ENCODE measurements around the gene ATG16L2.
"Not testable (repeated sequence)": the region's sequence is repeated elsewhere in the genome, so short reads cannot be mapped to it uniquely, and the experiment has no call there.

ATG16L2 gene

DNA sequence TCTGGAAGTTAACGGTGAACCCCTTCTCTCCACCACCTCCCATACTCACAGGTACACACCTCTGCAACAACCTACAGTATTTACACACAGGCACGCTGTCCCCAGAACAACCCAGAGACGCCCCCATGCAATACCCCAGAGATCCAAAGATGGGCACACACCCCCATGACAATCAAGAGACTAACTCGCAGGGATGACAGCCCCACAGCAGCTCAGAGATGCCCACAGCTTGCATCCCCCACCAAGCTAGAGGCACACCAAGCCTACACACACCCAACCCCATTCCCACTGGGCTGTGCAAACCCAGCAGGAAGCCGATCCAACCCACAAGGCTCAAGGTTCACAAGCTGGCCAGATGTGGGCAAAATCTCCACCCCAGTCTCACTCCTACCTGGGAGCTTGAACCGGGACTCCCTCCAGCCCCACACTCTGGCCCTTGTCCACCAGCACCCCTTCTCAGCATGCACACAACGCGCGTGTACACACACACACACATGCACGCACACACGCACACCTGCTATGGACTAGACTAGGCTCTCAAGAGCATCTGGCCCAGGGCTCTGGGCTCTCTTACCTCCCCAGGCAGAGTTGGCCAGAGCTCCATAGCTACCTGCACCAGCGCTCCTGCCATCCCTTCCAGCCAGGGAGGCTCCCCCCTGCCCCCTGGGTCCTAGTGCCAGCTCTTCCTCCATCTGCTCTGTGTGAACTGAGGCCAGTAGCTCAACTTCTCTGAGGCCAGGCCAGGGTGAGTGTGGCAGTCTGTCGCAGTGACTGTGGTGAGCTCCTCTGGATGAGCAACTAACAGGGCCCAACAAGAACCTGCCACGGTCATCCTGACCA, 31.9 kb upstream of the ATG16L2 start:
- peak; percentile 69 to 82 for DNase-seq (ENCODE audit: low read depth in 1 of 2, low spot score in 1 of 2)
- no peak for TF ChIP-seq JUND (IDR thresholded peaks at IDR 0.05; ENCODE audit: low read depth)
- in situ Hi-C loops (cut with HindIII; ENCODE audit: low pct_unique_long_range_greater_than_20kb, low sequenced_read_pairs): no loop called here

GRCh38 chr11:72783144-72783905, 30.9 kb upstream of the ATG16L2 start:
- no peak for DNase-seq (ENCODE audit: low read depth in 1 of 2, low spot score in 1 of 2)
- in situ Hi-C loops (cut with HindIII; ENCODE audit: low pct_unique_long_range_greater_than_20kb, low sequenced_read_pairs): no loop called here
- no peak for TF ChIP-seq JUND (IDR thresholded peaks at IDR 0.05; ENCODE audit: low read depth)

DNA sequence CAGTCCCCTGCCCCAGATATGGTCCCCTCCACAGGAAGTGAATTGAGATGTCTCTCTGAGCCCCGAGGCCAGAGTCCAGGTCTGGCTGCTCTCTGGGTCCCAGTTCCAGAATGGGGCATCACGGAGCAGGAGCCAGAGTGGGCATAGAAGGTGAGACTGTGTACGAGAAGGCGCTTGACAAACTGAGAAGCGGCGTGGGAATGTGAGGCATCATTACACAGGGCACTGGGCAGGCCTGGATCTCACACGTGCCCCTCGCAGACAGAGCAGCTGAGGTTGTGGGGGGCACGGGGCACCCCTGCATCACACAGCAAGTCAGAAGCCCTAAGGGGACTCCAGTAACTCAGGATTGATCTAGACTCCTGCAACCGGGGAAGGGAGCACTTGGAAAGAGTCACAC, 29.5 kb upstream of the ATG16L2 start:
- in situ Hi-C loops (cut with HindIII; ENCODE audit: low pct_unique_long_range_greater_than_20kb, low sequenced_read_pairs): no loop called here
- no peak for TF ChIP-seq JUND (IDR thresholded peaks at IDR 0.05; ENCODE audit: low read depth)
- no peak for DNase-seq (ENCODE audit: low read depth in 1 of 2, low spot score in 1 of 2)

- DNase-seq (ENCODE audit: low read depth in 1 of 2, low spot score in 1 of 2): peak; percentile 70 to 96
- no peak for TF ChIP-seq JUND (IDR thresholded peaks at IDR 0.05; ENCODE audit: low read depth)
- in situ Hi-C loops (cut with HindIII; ENCODE audit: low pct_unique_long_range_greater_than_20kb, low sequenced_read_pairs): no loop called here
Observed at GRCh38 chr11:72786305-72787215, 27.7 kb upstream of the ATG16L2 start.

- in situ Hi-C loops (cut with HindIII; ENCODE audit: low pct_unique_long_range_greater_than_20kb, low sequenced_read_pairs): no loop called here
- DNase-seq (ENCODE audit: low read depth in 1 of 2, low spot score in 1 of 2): peak in 1 of 2 experiments; percentile 85
- no peak for TF ChIP-seq JUND (IDR thresholded peaks at IDR 0.05; ENCODE audit: low read depth)
Observed at GRCh38 chr11:72787216-72788104, 26.8 kb upstream of the ATG16L2 start.

DNA sequence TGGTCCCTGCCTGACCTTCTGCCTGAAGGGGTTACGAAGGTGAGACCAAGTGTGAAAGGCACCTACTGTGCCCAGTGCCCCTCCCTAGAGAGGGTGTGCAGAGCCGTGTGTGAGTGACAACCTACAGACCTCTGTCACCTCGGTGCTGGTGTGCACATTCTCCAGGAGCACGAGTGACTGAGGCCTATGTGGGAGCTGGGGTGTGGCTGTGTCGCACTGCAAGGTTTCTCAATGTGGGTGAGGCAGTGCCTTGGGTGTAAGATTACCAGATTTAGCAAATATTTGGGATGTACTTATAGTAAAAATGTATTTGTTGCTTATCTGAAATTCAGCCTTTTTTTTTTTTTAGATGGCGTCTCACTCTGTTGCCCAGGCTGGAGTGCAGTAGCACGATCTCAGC, 26.0 kb upstream of the ATG16L2 start:
- TF ChIP-seq JUND (IDR thresholded peaks at IDR 0.05; ENCODE audit: low read depth): no peak
- no peak for DNase-seq (ENCODE audit: low read depth in 1 of 2, low spot score in 1 of 2)
- in situ Hi-C loops (cut with HindIII; ENCODE audit: low pct_unique_long_range_greater_than_20kb, low sequenced_read_pairs): no loop called here

DNA sequence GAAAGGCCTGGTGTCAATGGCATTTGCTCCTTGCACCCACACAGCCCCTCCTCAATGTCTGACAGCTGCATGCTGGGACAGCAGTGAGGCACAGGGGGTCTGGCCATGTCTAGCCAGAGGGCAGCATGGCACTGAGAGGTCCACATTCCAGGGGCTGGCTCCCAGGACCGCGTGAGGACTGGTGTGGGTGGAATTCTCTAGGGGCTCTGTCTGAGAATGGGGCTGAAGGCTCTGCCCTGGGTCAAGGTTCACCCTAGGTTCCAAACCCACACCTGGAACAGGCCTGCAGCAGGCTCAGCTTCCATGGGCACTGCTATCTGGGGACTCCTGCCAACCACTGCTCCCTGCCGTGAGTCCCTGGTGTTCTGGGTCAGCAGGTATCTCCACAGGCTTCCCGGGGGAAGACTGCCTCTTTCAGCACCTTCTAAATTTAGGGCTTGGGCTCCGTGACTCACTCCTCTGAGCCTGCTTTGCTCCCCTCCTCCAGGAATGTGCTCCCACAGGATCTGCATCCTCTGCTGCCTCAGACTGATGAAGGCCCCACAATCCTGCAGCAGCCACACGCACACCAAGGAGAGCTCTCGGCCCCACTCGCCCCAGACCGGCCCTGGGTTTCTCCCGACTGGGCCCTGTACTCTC, 24.6 kb upstream of the ATG16L2 start:
- in situ Hi-C loops (cut with HindIII; ENCODE audit: low pct_unique_long_range_greater_than_20kb, low sequenced_read_pairs): no loop called here
- DNase-seq (ENCODE audit: low read depth in 1 of 2, low spot score in 1 of 2): peak in 1 of 2 experiments; percentile 60

DNA sequence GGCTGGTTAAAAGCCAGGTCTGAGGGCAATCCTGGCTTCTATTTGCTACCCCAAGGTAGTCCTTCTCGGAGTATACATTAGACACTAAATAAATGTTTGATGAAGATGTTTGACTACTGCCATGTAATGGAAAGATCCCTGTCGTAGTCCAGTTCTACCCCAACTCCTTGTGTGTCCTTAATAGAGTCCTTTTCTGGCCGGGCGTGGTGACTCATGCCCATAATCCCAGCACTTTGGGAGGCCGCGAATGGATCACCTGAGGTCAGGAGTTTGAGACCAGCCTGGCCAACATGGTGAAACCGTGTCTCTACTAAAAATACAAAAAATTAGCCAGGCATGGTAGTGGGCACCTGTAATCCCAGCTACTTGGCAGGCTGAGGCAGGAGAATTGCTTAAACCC, 23.0 kb upstream of the ATG16L2 start:
- in situ Hi-C loops (cut with HindIII; ENCODE audit: low pct_unique_long_range_greater_than_20kb, low sequenced_read_pairs): not testable (repeated sequence)
- peak in 1 of 2 experiments; percentile 62 for DNase-seq (ENCODE audit: low read depth in 1 of 2, low spot score in 1 of 2)

More for the DNA sequence above, 24.6 kb upstream of the ATG16L2 start:
- TF ChIP-seq JUND (IDR thresholded peaks at IDR 0.05; ENCODE audit: low read depth): no peak

- DNase-seq (ENCODE audit: low read depth in 1 of 2, low spot score in 1 of 2): no peak
- in situ Hi-C loops (cut with HindIII; ENCODE audit: low pct_unique_long_range_greater_than_20kb, low sequenced_read_pairs): no loop called here
- TF ChIP-seq JUND (IDR thresholded peaks at IDR 0.05; ENCODE audit: low read depth): no peak
Observed at GRCh38 chr11:72792437-72793021, 21.7 kb upstream of the ATG16L2 start.

DNA sequence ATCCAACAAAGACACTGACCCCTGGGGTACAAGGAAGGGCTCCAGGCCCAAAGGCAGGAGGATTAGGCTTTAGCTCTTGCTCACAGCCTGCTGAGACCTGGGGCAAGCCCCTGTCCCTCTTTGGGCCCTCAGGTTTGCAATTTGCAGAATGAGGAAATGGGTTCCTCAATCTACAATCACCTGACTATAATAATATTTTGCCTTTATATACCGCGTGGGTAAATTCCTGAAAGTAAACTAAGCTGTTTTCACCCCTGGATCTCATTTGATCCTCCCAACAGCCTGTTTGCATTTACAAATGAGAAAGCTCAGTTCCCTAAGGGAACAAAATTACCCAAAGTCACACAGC, 21.2 kb upstream of the ATG16L2 start:
- in situ Hi-C loops (cut with HindIII; ENCODE audit: low pct_unique_long_range_greater_than_20kb, low sequenced_read_pairs): no loop called here
- no peak for TF ChIP-seq JUND (IDR thresholded peaks at IDR 0.05; ENCODE audit: low read depth)
- no peak for DNase-seq (ENCODE audit: low read depth in 1 of 2, low spot score in 1 of 2)

Measured in T47D (cell line).